Measurements from ENCODE around the gene PTPN9. TPM values are rescaled to one million over a fixed set of nuclear protein-coding genes. Genes with fewer than 3 reads are reported as not detected.

PTPN9 gene
- total and polyA plus RNA-seq, 2 of the 4 experiments (the other 2 are of a cell fraction) = 26.5 to 38.9 TPM

- Histone ChIP-seq H4K91ac (ENCODE audit: insufficient read depth, low read depth, low read length) (no peak overlapping the region), H2BK120ac (ENCODE audit: low read depth, low read length) (no peak overlapping the region), H3K4ac (ENCODE audit: low read depth, low read length) (no peak overlapping the region), H4K5ac (ENCODE audit: low read depth, low read length) (no peak overlapping the region), H3K14ac (replicated peaks; ENCODE audit: low read depth, low read length) (no peak overlapping the region), H3K56ac (ENCODE audit: extremely low read depth, insufficient read depth, low read length) (no peak overlapping the region), H3K36me3 (ENCODE audit: control insufficient read depth, insufficient read depth, low read length) (peaks cover 23% of the 10 kb centered on the region), H3K23ac (ENCODE audit: low read depth, low read length) (no peak overlapping the region), H4K8ac (ENCODE audit: low read depth in 2 of 2, low read length in 2 of 2) (no peak overlapping the region), H3K9me3 (ENCODE audit: control insufficient read depth, insufficient read depth, low read length) (no peaks in the 10 kb centered on the region), H3K4me1 (ENCODE audit: control insufficient read depth, insufficient read depth, low read length) (no peaks in the 10 kb centered on the region), H3K4me2 (ENCODE audit: low read depth, low read length) (no peak overlapping the region), H2BK5ac (ENCODE audit: low read depth, low read length, poor library complexity, severe bottlenecking) (no peak overlapping the region), H2AK9ac (replicated peaks; ENCODE audit: low read depth, low read length, poor library complexity) (no peak overlapping the region), H3K4me3 (ENCODE audit: insufficient read depth, low read depth, low read length) (no peak overlapping the region), H2AK5ac (ENCODE audit: low read depth, low read length) (no peak overlapping the region), H3K9me1 (ENCODE audit: insufficient read depth, low read length) (peaks cover 3% of the 10 kb centered on the region; the same call in 1 of the 2 replicates), H2AFZ (replicated peaks; ENCODE audit: low read length, poor library complexity) (no peak overlapping the region), H2BK15ac (ENCODE audit: low read depth, low read length) (no peak overlapping the region), H3K79me1 (ENCODE audit: low read depth in 1 of 2, low read length in 2 of 2) (peaks cover 17 to 32% of the 10 kb centered on the region in 2 experiments), H3K18ac (ENCODE audit: low read depth, low read length) (no peak overlapping the region), H3K27me3 (ENCODE audit: control insufficient read depth, insufficient read depth, low read length) (no peaks in the 10 kb centered on the region), H2BK20ac (ENCODE audit: low read depth, low read length) (no peak overlapping the region), H4K20me1 (ENCODE audit: insufficient read depth, low read length) (peaks cover 4% of the 10 kb centered on the region; the same call in 1 of the 2 replicates), H3K9ac (ENCODE audit: low read depth, low read length) (no peak overlapping the region), H3K27ac (ENCODE audit: insufficient read depth, low read length) (no peak overlapping the region)
- DNase-seq (no peak), ATAC-seq (ENCODE audit: low read depth) (no peak)
- intact Hi-C loops (cut with micrococcal nuclease) (no loop called here), in situ Hi-C loops (cut with MboI; ENCODE audit: low sequenced_read_pairs) (no loop called here), dilution Hi-C loops (cut with HindIII; ENCODE audit: low sequenced_read_pairs, unreplicated experiment) (no loop called here)
- ChIA-PET POLR2A (ENCODE audit: unreplicated experiment) (no interaction called here), CTCF (interaction anchor here (0.6 kb wide), 1 partner anchor 391 kb away, joined by 6 read pairs; no protein-coding TSS in a partner anchor)
- 100% methylated on average over 1 of the region's 1 CpG; no CpG with 5 or more reads in 1 of the 2 experiments for WGBS, 2 experiments (ENCODE audit: extremely low coverage in 2 of 2, insufficient read length in 1 of 2)
- BruUV-seq (replicated peaks) = no TSS peak
- TF ChIP-seq NFE2L2 (IDR thresholded peaks at IDR 0.05; ENCODE audit: low read depth, low read length) (no peak), MAFK (IDR thresholded peaks at IDR 0.05; ENCODE audit: low read depth, low read length) (no peak)
- TF ChIP-seq, protein P1, sequence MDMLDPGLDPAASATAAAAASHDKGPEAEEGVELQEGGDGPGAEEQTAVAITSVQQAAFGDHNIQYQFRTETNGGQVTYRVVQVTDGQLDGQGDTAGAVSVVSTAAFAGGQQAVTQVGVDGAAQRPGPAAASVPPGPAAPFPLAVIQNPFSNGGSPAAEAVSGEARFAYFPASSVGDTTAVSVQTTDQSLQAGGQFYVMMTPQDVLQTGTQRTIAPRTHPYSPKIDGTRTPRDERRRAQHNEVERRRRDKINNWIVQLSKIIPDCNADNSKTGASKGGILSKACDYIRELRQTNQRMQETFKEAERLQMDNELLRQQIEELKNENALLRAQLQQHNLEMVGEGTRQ (IDR thresholded peaks at IDR 0.05; ENCODE audit: low read depth, low read length) = no peak
Observed at GRCh38 chr15:75416584-75416983, 162.5 kb downstream of the PTPN9 start.

Small RNAs within 50 kb of the gene (microRNA-seq; reads per million reads assigned to microRNA genes)
- gene AC105036.1 (ENCODE audit: insufficient read depth, insufficient read length) = not detected
- gene AC105036.2 (ENCODE audit: insufficient read depth, insufficient read length) = not detected

Small RNAs within 50 kb of the gene (small RNA-seq; reads per million reads assigned to genes)
- gene AC105036.1 (0 reads per million in 5 experiments), gene AC105036.2 (0 reads per million in 5 experiments)

Other genes with a start within 250 kb of the PTPN9 start
- gene COMMD4, start 243.3 kb downstream of the PTPN9 start, total RNA-seq (2012; rRNA removed) = 91.2 and 95.5 TPM in 2 replicates
- 133 and 162 TPM in 2 replicates for gene COMMD4, start 243.3 kb downstream of the PTPN9 start, polyA plus RNA-seq (2012; rRNA removed)
- gene NEIL1, start 232.3 kb downstream of the PTPN9 start, total RNA-seq (2012; rRNA removed) = 0.56 and 1.1 TPM in 2 replicates
- 3.6 and 3.7 TPM in 2 replicates for gene NEIL1, start 232.3 kb downstream of the PTPN9 start, polyA plus RNA-seq (2012; rRNA removed)
- 29.7 and 34.8 TPM in 2 replicates for gene MAN2C1, start 210.7 kb downstream of the PTPN9 start, total RNA-seq (2012; rRNA removed)
- gene MAN2C1, start 210.7 kb downstream of the PTPN9 start, polyA plus RNA-seq (2012; rRNA removed) = 153 and 157 TPM in 2 replicates
- 25.6 and 31.5 TPM in 2 replicates for gene SIN3A, start 127.6 kb downstream of the PTPN9 start, total RNA-seq (2012; rRNA removed)
- 21.2 and 25.3 TPM in 2 replicates for gene SIN3A, start 127.6 kb downstream of the PTPN9 start, polyA plus RNA-seq (2012; rRNA removed)
- 23.8 and 28.6 TPM in 2 replicates for gene SNUPN, start 46.4 kb upstream of the PTPN9 start, total RNA-seq (2012; rRNA removed)
- gene SNUPN, start 46.4 kb upstream of the PTPN9 start, polyA plus RNA-seq (2012; rRNA removed) = 21.8 and 24.1 TPM in 2 replicates
- gene IMP3, start 60.9 kb upstream of the PTPN9 start, total RNA-seq (2012; rRNA removed) = 42.1 and 84.7 TPM in 2 replicates
- gene IMP3, start 60.9 kb upstream of the PTPN9 start, polyA plus RNA-seq (2012; rRNA removed) = 55.6 and 59.3 TPM in 2 replicates
- 11.9 and 12.7 TPM in 2 replicates for gene SNX33, start 68.6 kb upstream of the PTPN9 start, total RNA-seq (2012; rRNA removed)
- gene SNX33, start 68.6 kb upstream of the PTPN9 start, polyA plus RNA-seq (2012; rRNA removed) = 12.5 and 14.6 TPM in 2 replicates
- 12.4 and 14.7 TPM in 2 replicates for gene CSPG4, start 133.5 kb upstream of the PTPN9 start, total RNA-seq (2012; rRNA removed)
- 28.4 and 35.6 TPM in 2 replicates for gene CSPG4, start 133.5 kb upstream of the PTPN9 start, polyA plus RNA-seq (2012; rRNA removed)